Body of pancreas (tissue), 4 donors: ENCODE results near the gene CLASP1.
"Not testable (repeated sequence)": the region's sequence is repeated elsewhere in the genome, so short reads cannot be mapped to it uniquely, and the experiment has no call there.

Experiments used
- POLR2A ChIP-seq, 3 donors: fragments of 450-650 bp; IDR thresholded peaks; one replicate each; pipeline ENCODE4 v1.6.1; 2016; ENCODE audit warnings: antibody characterized with exemption in 3 of 3, mild to moderate bottlenecking in 2 of 3
- TF ChIP-seq, protein P1 (sequence below), 7 experiments: fragments of 450-650 bp in 4 of 7; fragments of 200-600 bp in 3 of 7; sonication (generic) in 3 of 7; IDR thresholded peaks; one replicate each; pipeline ENCODE4 v1.5.1; 2016 to 2019; ENCODE audit warnings: antibody characterized with exemption in 7 of 7

DNA sequence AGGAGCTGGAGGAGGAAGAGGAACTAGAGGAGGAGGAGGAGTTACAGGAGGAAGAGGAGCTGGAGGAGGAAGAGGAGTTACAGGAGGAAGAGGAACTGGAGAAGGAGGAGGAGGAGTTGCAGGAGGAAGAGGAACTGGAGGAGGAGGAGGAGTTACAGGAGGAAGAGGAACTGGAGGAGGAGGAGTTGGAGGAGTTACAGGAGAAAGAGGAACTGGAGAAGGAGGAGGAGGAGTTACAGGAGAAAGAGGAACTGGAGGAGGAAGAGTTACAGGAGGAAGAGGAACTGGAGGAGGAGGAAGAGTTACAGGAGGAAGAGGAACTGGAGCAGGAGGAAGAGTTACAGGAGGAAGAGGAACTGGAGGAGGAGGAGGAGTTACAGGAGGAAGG is 38.8 kb downstream of the CLASP1 start:
- not testable (repeated sequence) for TF ChIP-seq POLR2A (IDR thresholded peaks at IDR 0.05)
- TF ChIP-seq, protein P1, sequence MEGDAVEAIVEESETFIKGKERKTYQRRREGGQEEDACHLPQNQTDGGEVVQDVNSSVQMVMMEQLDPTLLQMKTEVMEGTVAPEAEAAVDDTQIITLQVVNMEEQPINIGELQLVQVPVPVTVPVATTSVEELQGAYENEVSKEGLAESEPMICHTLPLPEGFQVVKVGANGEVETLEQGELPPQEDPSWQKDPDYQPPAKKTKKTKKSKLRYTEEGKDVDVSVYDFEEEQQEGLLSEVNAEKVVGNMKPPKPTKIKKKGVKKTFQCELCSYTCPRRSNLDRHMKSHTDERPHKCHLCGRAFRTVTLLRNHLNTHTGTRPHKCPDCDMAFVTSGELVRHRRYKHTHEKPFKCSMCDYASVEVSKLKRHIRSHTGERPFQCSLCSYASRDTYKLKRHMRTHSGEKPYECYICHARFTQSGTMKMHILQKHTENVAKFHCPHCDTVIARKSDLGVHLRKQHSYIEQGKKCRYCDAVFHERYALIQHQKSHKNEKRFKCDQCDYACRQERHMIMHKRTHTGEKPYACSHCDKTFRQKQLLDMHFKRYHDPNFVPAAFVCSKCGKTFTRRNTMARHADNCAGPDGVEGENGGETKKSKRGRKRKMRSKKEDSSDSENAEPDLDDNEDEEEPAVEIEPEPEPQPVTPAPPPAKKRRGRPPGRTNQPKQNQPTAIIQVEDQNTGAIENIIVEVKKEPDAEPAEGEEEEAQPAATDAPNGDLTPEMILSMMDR (IDR thresholded peaks at IDR 0.05) = not testable (repeated sequence)
